A549 (cell line): ENCODE results near the gene DDX10. TPM values are rescaled to one million over a fixed set of nuclear protein-coding genes. Genes with fewer than 3 reads are reported as not detected.

Source experiments
- ATAC-seq, 2 experiments: fragments of 200-7000 bp in 1 of 2; fragments of >200 bp in 1 of 2; cut with Nextera tagmentation in 1 of 2; cut with Tn5 transposase in 1 of 2; 3 replicates each; pipeline versions ENCODE4 v1.8.0 to v1.9.1; 2018 to 2020; ENCODE audit warnings: mild to moderate bottlenecking in 1 of 2, moderate library complexity in 1 of 2
- CTCF ChIA-PET: fragments of 300-600 bp; sonication (Branson Sonifier 250); formaldehyde crosslinking; extraction: SDS; loops from one replicate; lab custom pipeline; 2021; ENCODE audit warnings: antibody characterized with exemption, inconsistent platforms; lab: Yijun Ruan, JAX
- POLR2A ChIA-PET: fragments of 350-600 bp; formaldehyde crosslinking; extraction: SDS; loops from one replicate; lab custom pipeline; 2021; ENCODE audit warnings: antibody characterized with exemption, inconsistent platforms; lab: Yijun Ruan, JAX
- DNase-seq, 2 experiments: peaks; one replicate each; pipeline versions ENCODE4 v3.0.0 to v3.0.0-alpha.2; 2011 to 2016; ENCODE audit warnings: low read depth in 1 of 2, low spot score in 1 of 2
- FAIRE-seq: peaks from 2 replicates; lab custom pipeline; 2011; peaks lifted over from hg19 to GRCh38; lab: Jason Lieb, UNC
- H3K27ac ChIP-seq, 2 experiments: fragments of >200 bp; sonication (Bioruptor Twin); formaldehyde crosslinking; 3 replicates each; pipeline ENCODE4 v1.5.1; 2016 to 2017
- H3K4me1 ChIP-seq: fragments of >200 bp; sonication (Bioruptor Twin); formaldehyde crosslinking; 3 replicates; pipeline ENCODE4 v1.6.1; 2016
- H3K4me2 ChIP-seq: fragments of >200 bp; sonication (Bioruptor Twin); formaldehyde crosslinking; 3 replicates; pipeline ENCODE4 v1.6.1; 2016
- H3K4me3 ChIP-seq: fragments of >200 bp; sonication (Bioruptor Twin); formaldehyde crosslinking; 3 replicates; pipeline ENCODE4 v1.5.1; 2016
- H3K9me3 ChIP-seq: fragments of >200 bp; sonication (Bioruptor Twin); formaldehyde crosslinking; 3 replicates; pipeline ENCODE4 v1.6.1; 2016
- CBX8 ChIP-seq: fragments of 200-600 bp; sonication (generic); IDR thresholded peaks from 2 replicates; pipeline ENCODE4 v1.6.1; 2016
- E2F6 ChIP-seq: IDR thresholded peaks from 2 replicates; pipeline ENCODE4 v1.6.1; 2012; ENCODE audit warnings: low read depth, borderline replicate concordance
- ELK1 ChIP-seq: fragments of 150-350 bp; IDR thresholded peaks from 2 replicates; pipeline ENCODE4 v1.6.1; 2014; ENCODE audit warnings: low read depth, mild to moderate bottlenecking, low read length
- EP300 ChIP-seq, 2 experiments: fragments of >200 bp; sonication (Bioruptor Twin); formaldehyde crosslinking; IDR thresholded peaks; 2 replicates in 1 of 2; 3 replicates in 1 of 2; pipeline ENCODE4 v1.6.1; 2016 to 2017
- ESRRA ChIP-seq: fragments of 150-350 bp; IDR thresholded peaks from 2 replicates; pipeline ENCODE4 v1.6.1; 2014; ENCODE audit warnings: mild to moderate bottlenecking, low read length, borderline replicate concordance
- HMGXB4 ChIP-seq: fragments of 250-450 bp; sonication (Bioruptor Pico); IDR thresholded peaks from 2 replicates; pipeline ENCODE4 v1.5.0; 2021; ENCODE audit warnings: mild to moderate bottlenecking, moderate library complexity, borderline replicate concordance
- KDM5A ChIP-seq: fragments of 200-600 bp; sonication (generic); IDR thresholded peaks from 2 replicates; pipeline ENCODE4 v1.6.1; 2016; ENCODE audit warnings: antibody characterized with exemption, mild to moderate bottlenecking
- NPAS2 ChIP-seq: fragments of 250-450 bp; sonication (Bioruptor Pico); IDR thresholded peaks from 2 replicates; pipeline ENCODE4 v1.8.0; 2022; ENCODE audit warnings: mild to moderate bottlenecking, moderate library complexity, borderline replicate concordance
- NR3C1 ChIP-seq: fragments of >200 bp; sonication (Bioruptor Twin); formaldehyde crosslinking; IDR thresholded peaks from 3 replicates; pipeline ENCODE4 v1.6.1; 2017
- POLR2A ChIP-seq: IDR thresholded peaks from 2 replicates; pipeline ENCODE4 v1.6.1; 2012; ENCODE audit warnings: mild to moderate bottlenecking, low read length
- POLR2AphosphoS2 ChIP-seq: conservative IDR thresholded peaks from 2 replicates; pipeline ENCODE4 v1.6.1; 2012; ENCODE audit warnings: low read length, improper control_type of control experiment, inconsistent platforms
- RNF2 ChIP-seq: fragments of 200-600 bp; sonication (generic); IDR thresholded peaks from 2 replicates; pipeline ENCODE4 v1.6.1; 2016; ENCODE audit warnings: low read depth, mild to moderate bottlenecking, antibody characterized with exemption, moderate library complexity, borderline replicate concordance
- TFCP2L1 ChIP-seq: fragments of 250-450 bp; sonication (Bioruptor Pico); IDR thresholded peaks from 2 replicates; pipeline ENCODE4 v1.5.0; 2021; ENCODE audit warnings: mild to moderate bottlenecking
- USF2 ChIP-seq: fragments of 450-650 bp; IDR thresholded peaks from 2 replicates; pipeline ENCODE4 v1.6.1; 2014; ENCODE audit warnings: antibody characterized with exemption
- ZNF302 ChIP-seq: fragments of 250-450 bp; sonication (Bioruptor Pico); IDR thresholded peaks from 2 replicates; pipeline ENCODE4 v1.9.0; 2021; ENCODE audit warnings: inconsistent platforms, mild to moderate bottlenecking, moderate library complexity
- ZSCAN20 ChIP-seq: fragments of 250-450 bp; sonication (Bioruptor Pico); IDR thresholded peaks from 2 replicates; pipeline ENCODE4 v1.8.0; 2022; ENCODE audit warnings: mild to moderate bottlenecking, moderate library complexity
- WGBS: methylation state at CpG from one replicate; pipeline ENCODE4 v1.1.6; 2017; ENCODE audit errors: missing lambda C conversion rate; 5-methylcytosine and 5-hydroxymethylcytosine counted together
- polyA plus RNA-seq, 4 experiments: library from polyadenylated mRNA; depleted of rRNA in 3 of 4; stranded (reverse); fragments of >200 nt; fragmentation: RNase III in 1 of 4; extraction: RNeasy Plus Mini Kit Qiagen cat#74134 plus additional on column Dnase treatment in 1 of 4; gene quantifications; 2 replicates in 3 of 4; 3 replicates in 1 of 4; pipeline ENCODE4 v1.2.3, GENCODE V29; 2011 to 2017
- TF ChIP-seq, protein P1 (sequence below): fragments of >200 bp; sonication (Bioruptor Twin); formaldehyde crosslinking; IDR thresholded peaks from 3 replicates; pipeline ENCODE4 v1.5.1; 2016
- TF ChIP-seq, protein P2 (sequence below): fragments of 200-600 bp; sonication (generic); IDR thresholded peaks from 2 replicates; pipeline ENCODE4 v1.6.1; 2016; ENCODE audit warnings: antibody characterized with exemption, mild to moderate bottlenecking, moderate library complexity

Gene DDX10
- polyA plus RNA-seq, 2 of the 4 experiments (the other 2 are of a cell fraction), result 46.0 to 189 TPM

DNA sequence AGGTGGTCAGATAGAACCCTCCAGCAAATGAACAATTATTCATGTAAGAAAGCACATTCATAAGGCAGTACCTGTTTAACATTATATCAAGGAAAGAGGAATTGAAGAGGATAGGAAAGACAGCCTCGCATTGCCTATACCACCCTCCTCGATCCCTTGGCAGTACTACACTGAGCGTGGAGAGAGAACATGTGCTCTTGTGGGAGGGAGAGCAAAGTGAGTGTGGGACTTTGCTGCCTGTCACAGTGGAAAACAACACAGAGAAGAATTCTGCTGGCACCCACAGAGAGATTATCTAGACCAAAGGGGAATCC is 17.5 kb upstream of the DDX10 start:
- Histone ChIP-seq H3K9me3 (no peaks in the 10 kb centered on the region), H3K4me2 (no peak overlapping the region), H3K4me1 (no peaks in the 10 kb centered on the region), H3K4me3 (no peak overlapping the region)
- ATAC-seq (no peak), DNase-seq (no peak)
- WGBS, result 97% methylated on average over 3 of the region's 3 CpGs
- CTCF ChIA-PET, result interaction anchor here (0.7 to 2.1 kb wide), 13 partner anchors 13 to 551 kb away, joined by 3 to 9 read pairs (median 4); partner anchors contain the start of gene DDX10
- POLR2A ChIA-PET, result no interaction called here
- no peak for TF ChIP-seq CBX8
- no peak for TF ChIP-seq RNF2
- TF ChIP-seq ESRRA, result no peak
- TF ChIP-seq E2F6, result no peak
- no peak for TF ChIP-seq NR3C1
- TF ChIP-seq KDM5A, result no peak
- TF ChIP-seq, protein P1, sequence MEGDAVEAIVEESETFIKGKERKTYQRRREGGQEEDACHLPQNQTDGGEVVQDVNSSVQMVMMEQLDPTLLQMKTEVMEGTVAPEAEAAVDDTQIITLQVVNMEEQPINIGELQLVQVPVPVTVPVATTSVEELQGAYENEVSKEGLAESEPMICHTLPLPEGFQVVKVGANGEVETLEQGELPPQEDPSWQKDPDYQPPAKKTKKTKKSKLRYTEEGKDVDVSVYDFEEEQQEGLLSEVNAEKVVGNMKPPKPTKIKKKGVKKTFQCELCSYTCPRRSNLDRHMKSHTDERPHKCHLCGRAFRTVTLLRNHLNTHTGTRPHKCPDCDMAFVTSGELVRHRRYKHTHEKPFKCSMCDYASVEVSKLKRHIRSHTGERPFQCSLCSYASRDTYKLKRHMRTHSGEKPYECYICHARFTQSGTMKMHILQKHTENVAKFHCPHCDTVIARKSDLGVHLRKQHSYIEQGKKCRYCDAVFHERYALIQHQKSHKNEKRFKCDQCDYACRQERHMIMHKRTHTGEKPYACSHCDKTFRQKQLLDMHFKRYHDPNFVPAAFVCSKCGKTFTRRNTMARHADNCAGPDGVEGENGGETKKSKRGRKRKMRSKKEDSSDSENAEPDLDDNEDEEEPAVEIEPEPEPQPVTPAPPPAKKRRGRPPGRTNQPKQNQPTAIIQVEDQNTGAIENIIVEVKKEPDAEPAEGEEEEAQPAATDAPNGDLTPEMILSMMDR, result no peak
- TF ChIP-seq NPAS2, result no peak
- TF ChIP-seq TFCP2L1, result no peak
- TF ChIP-seq ZNF302 (CRISPR knock-in tag), result no peak
- no peak for TF ChIP-seq EP300 (IDR thresholded peaks at IDR 0.05)
- no peak for TF ChIP-seq ZSCAN20
- no peak for TF ChIP-seq USF2
- no peak for TF ChIP-seq POLR2AphosphoS2
- no peak for TF ChIP-seq HMGXB4
- TF ChIP-seq, protein P2, sequence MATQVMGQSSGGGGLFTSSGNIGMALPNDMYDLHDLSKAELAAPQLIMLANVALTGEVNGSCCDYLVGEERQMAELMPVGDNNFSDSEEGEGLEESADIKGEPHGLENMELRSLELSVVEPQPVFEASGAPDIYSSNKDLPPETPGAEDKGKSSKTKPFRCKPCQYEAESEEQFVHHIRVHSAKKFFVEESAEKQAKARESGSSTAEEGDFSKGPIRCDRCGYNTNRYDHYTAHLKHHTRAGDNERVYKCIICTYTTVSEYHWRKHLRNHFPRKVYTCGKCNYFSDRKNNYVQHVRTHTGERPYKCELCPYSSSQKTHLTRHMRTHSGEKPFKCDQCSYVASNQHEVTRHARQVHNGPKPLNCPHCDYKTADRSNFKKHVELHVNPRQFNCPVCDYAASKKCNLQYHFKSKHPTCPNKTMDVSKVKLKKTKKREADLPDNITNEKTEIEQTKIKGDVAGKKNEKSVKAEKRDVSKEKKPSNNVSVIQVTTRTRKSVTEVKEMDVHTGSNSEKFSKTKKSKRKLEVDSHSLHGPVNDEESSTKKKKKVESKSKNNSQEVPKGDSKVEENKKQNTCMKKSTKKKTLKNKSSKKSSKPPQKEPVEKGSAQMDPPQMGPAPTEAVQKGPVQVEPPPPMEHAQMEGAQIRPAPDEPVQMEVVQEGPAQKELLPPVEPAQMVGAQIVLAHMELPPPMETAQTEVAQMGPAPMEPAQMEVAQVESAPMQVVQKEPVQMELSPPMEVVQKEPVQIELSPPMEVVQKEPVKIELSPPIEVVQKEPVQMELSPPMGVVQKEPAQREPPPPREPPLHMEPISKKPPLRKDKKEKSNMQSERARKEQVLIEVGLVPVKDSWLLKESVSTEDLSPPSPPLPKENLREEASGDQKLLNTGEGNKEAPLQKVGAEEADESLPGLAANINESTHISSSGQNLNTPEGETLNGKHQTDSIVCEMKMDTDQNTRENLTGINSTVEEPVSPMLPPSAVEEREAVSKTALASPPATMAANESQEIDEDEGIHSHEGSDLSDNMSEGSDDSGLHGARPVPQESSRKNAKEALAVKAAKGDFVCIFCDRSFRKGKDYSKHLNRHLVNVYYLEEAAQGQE, result no peak
- TF ChIP-seq ELK1, result no peak
- TF ChIP-seq POLR2A, result no peak
- TF ChIP-seq, all 56 proteins: peak for 0
- no peak for FAIRE-seq
- no peak overlapping the region for H3K27ac ChIP-seq
